Esophagus muscularis mucosa (tissue), 4 donors: ENCODE results near the gene POLN. TPM values are rescaled to one million over a fixed set of nuclear protein-coding genes. Genes with fewer than 3 reads are reported as not detected.

Source experiments
- DNase-seq: peaks from one replicate; pipeline ENCODE4 v3.0.0-alpha.2; 2017; ENCODE audit errors: extremely low spot score
- H3K27ac ChIP-seq, 4 donors: fragments of 200-600 bp; sonication (generic); replicated peaks in 1 of 4; 1 replicate in 3 of 4; 2 replicates in 1 of 4; pipeline ENCODE4 v1.5.1; 2016 to 2019; ENCODE audit warnings: mild to moderate bottlenecking in 1 of 4
- H3K27me3 ChIP-seq, 4 donors: fragments of 200-600 bp; sonication (generic); one replicate each; pipeline versions ENCODE4 v1.5.1 to v1.6.0; 2016 to 2019
- H3K36me3 ChIP-seq, 4 donors: fragments of 200-600 bp; sonication (generic); one replicate each; pipeline ENCODE4 v1.5.1; 2016 to 2019
- H3K4me1 ChIP-seq, 4 donors: fragments of 200-600 bp; sonication (generic); one replicate each; pipeline ENCODE4 v1.5.1; 2016 to 2019
- H3K4me3 ChIP-seq, 4 donors: fragments of 200-600 bp; sonication (generic); 1 replicate in 2 of 4; 2 replicates in 2 of 4; pipeline ENCODE4 v1.5.1; 2016 to 2019; ENCODE audit warnings: mild to moderate bottlenecking in 4 of 4, moderate library complexity in 1 of 4
- H3K9me3 ChIP-seq, 4 donors: fragments of 200-600 bp; sonication (generic); 1 replicate in 3 of 4; 2 replicates in 1 of 4; pipeline ENCODE4 v1.5.1; 2016 to 2019
- CTCF ChIP-seq, 3 experiments: fragments of 200-600 bp in 2 of 3; fragments of 450-650 bp in 1 of 3; sonication (generic) in 2 of 3; IDR thresholded peaks; one replicate each; pipeline ENCODE4 v1.5.1; 2017 to 2019; ENCODE audit warnings: antibody characterized with exemption in 3 of 3, mild to moderate bottlenecking in 2 of 3, moderate library complexity in 1 of 3
- EP300 ChIP-seq: sonication (generic); formaldehyde crosslinking; IDR thresholded peaks from one replicate; pipeline ENCODE4 v1.6.1; 2017; ENCODE audit warnings: antibody characterized with exemption
- POLR2A ChIP-seq: fragments of 450-650 bp; IDR thresholded peaks from one replicate; pipeline ENCODE4 v1.6.1; 2017; ENCODE audit warnings: antibody characterized with exemption, moderate library complexity, mild to moderate bottlenecking, low read depth
- POLR2AphosphoS5 ChIP-seq, 2 donors: sonication (generic); formaldehyde crosslinking; IDR thresholded peaks; one replicate each; pipeline ENCODE4 v1.6.1; 2017; ENCODE audit warnings: antibody characterized with exemption in 2 of 2
- WGBS: methylation state at CpG from one replicate; pipeline ENCODE4 v1.1.5; 2018; 5-methylcytosine and 5-hydroxymethylcytosine counted together
- intact Hi-C: fragments of 100-400 bp; cut with DNase I; formaldehyde crosslinking; loops from one replicate; pipeline ENCODE4 v1.15.1; 2023
- total RNA-seq, 4 donors: library from RNA; depleted of rRNA; stranded (reverse); fragments of >200 nt; gene quantifications; one replicate each; pipeline versions ENCODE4 v1.1.0 to v1.2.1, GENCODE V29; 2016

The POLN gene
- total RNA-seq, 4 donors from 2014 or later: 1.2 to 3.3 (median 2.7) TPM

GRCh38 chr4:2054217-2054616, 187.7 kb downstream of the POLN start:
- Histone ChIP-seq H3K27me3 (peaks cover 0 to 82% (median 12%) of the 10 kb centered on the region in 4 donors), H3K36me3 (no peaks in the 10 kb centered on the region), H3K9me3 (no peaks in the 10 kb centered on the region), H3K4me1 (peaks cover 3 to 10% (median 9%) of the 10 kb centered on the region in 4 donors), H3K4me3 (no peak overlapping the region), H3K27ac (no peak overlapping the region)
- 69% methylated on average over 6 of the region's 6 CpGs for WGBS
- intact Hi-C loops: no loop called here
- TF ChIP-seq POLR2AphosphoS5 (IDR thresholded peaks at IDR 0.05): no peak
- no peak for TF ChIP-seq POLR2A
- TF ChIP-seq EP300: no peak
- no peak for TF ChIP-seq CTCF (IDR thresholded peaks at IDR 0.05)
- DNase-seq: no peak

- DNase-seq: no peak
- intact Hi-C loops: no loop called here
Observed at GRCh38 chr4:2051086-2051485, 190.8 kb downstream of the POLN start.

GRCh38 chr4:2049811-2050210, 192.1 kb downstream of the POLN start:
- Histone ChIP-seq H3K4me1 (peaks cover 0 to 7% (median 2%) of the 10 kb centered on the region in 4 donors), H3K27me3 (peaks cover 0 to 84% (median 10%) of the 10 kb centered on the region in 4 donors), H3K36me3 (no peaks in the 10 kb centered on the region), H3K9me3 (no peaks in the 10 kb centered on the region), H3K4me3 (no peak overlapping the region), H3K27ac (no peak overlapping the region)
- DNase-seq: no peak
- WGBS: 89% methylated on average over 7 of the region's 7 CpGs
- intact Hi-C loops: no loop called here
- TF ChIP-seq POLR2A (no peak), POLR2AphosphoS5 (IDR thresholded peaks at IDR 0.05) (no peak), CTCF (IDR thresholded peaks at IDR 0.05) (no peak)

More at GRCh38 chr4:2051086-2051485, 190.8 kb downstream of the POLN start:
- Histone ChIP-seq H3K36me3 (no peaks in the 10 kb centered on the region), H3K27me3 (peaks cover 0 to 85% (median 10%) of the 10 kb centered on the region in 4 donors), H3K4me1 (peaks cover 0 to 7% (median 2%) of the 10 kb centered on the region in 4 donors), H3K4me3 (no peak overlapping the region), H3K9me3 (no peaks in the 10 kb centered on the region), H3K27ac (no peak overlapping the region)
- no peak for TF ChIP-seq EP300
- no peak for TF ChIP-seq POLR2A
- TF ChIP-seq CTCF (IDR thresholded peaks at IDR 0.05): no peak
- TF ChIP-seq POLR2AphosphoS5 (IDR thresholded peaks at IDR 0.05): no peak
- 76% methylated on average over 10 of the region's 10 CpGs for WGBS

- no peak for DNase-seq
- peaks cover 0 to 84% (median 10%) of the 10 kb centered on the region in 4 donors for H3K27me3 ChIP-seq
- intact Hi-C loops: no loop called here
- 86% methylated on average over 7 of the region's 7 CpGs for WGBS
- no peak for TF ChIP-seq POLR2AphosphoS5 (IDR thresholded peaks at IDR 0.05)
- TF ChIP-seq CTCF (IDR thresholded peaks at IDR 0.05): no peak
- no peak for TF ChIP-seq EP300
- TF ChIP-seq POLR2A: no peak
- no peaks in the 10 kb centered on the region for H3K36me3 ChIP-seq
- H3K27ac ChIP-seq: no peak overlapping the region
- H3K4me1 ChIP-seq: peaks cover 0 to 7% (median 2%) of the 10 kb centered on the region in 4 donors
- H3K9me3 ChIP-seq: no peaks in the 10 kb centered on the region
- H3K4me3 ChIP-seq: no peak overlapping the region
Observed at GRCh38 chr4:2049381-2049780, 192.5 kb downstream of the POLN start.

- DNase-seq: no peak
- Histone ChIP-seq H3K9me3 (no peaks in the 10 kb centered on the region), H3K4me3 (no peak overlapping the region), H3K36me3 (no peaks in the 10 kb centered on the region), H3K27ac (no peak overlapping the region), H3K27me3 (peaks cover 0 to 84% (median 8%) of the 10 kb centered on the region in 4 donors), H3K4me1 (peaks cover 0 to 7% (median 2%) of the 10 kb centered on the region in 4 donors)
- intact Hi-C loops: no loop called here
- no peak for TF ChIP-seq EP300
- no peak for TF ChIP-seq CTCF (IDR thresholded peaks at IDR 0.05)
- no peak for TF ChIP-seq POLR2AphosphoS5 (IDR thresholded peaks at IDR 0.05)
- 95% methylated on average over 6 of the region's 8 CpGs for WGBS
Observed at GRCh38 chr4:2048831-2049230, 193.1 kb downstream of the POLN start.
